ENCODE results near the gene CAPG.
"Not testable (repeated sequence)": the region's sequence is repeated elsewhere in the genome, so short reads cannot be mapped to it uniquely, and the experiment has no call there.

Gene CAPG

GRCh38 chr2:85446296-85447221, 36.4 kb upstream of the CAPG start:
- H3K27ac ChIP-seq (ENCODE audit: low read length), result no peak overlapping the region

GRCh38 chr2:85445316-85446295, 35.4 kb upstream of the CAPG start:
- no peaks in the 10 kb centered on the region for H3K9me3 ChIP-seq (ENCODE audit: insufficient read depth, low read depth, low read length)
- H3K36me3 ChIP-seq (ENCODE audit: insufficient read depth, low read depth, low read length), result no peaks in the 10 kb centered on the region
- H3K27ac ChIP-seq (ENCODE audit: low read length), result no peak overlapping the region
- no peak overlapping the region for H3K4me3 ChIP-seq (ENCODE audit: low read length)
- H3K4me1 ChIP-seq (ENCODE audit: insufficient read depth, low read length), result no peaks in the 10 kb centered on the region
- no peaks in the 10 kb centered on the region for H3K27me3 ChIP-seq (ENCODE audit: insufficient read depth, low read length)
- H3K9ac ChIP-seq (ENCODE audit: low read depth, low read length), result no peak overlapping the region

More at GRCh38 chr2:85446296-85447221, 36.4 kb upstream of the CAPG start:
- Histone ChIP-seq H3K27me3 (ENCODE audit: insufficient read depth, low read length) (no peaks in the 10 kb centered on the region), H3K9me3 (ENCODE audit: insufficient read depth, low read depth, low read length) (no peaks in the 10 kb centered on the region), H3K36me3 (ENCODE audit: insufficient read depth, low read depth, low read length) (no peaks in the 10 kb centered on the region), H3K4me1 (ENCODE audit: insufficient read depth, low read length) (no peaks in the 10 kb centered on the region), H3K4me3 (ENCODE audit: low read length) (no peak overlapping the region), H3K9ac (ENCODE audit: low read depth, low read length) (no peak overlapping the region)

- no peaks in the 10 kb centered on the region for H3K9me3 ChIP-seq (ENCODE audit: insufficient read depth, low read depth, low read length)
- H3K9ac ChIP-seq (ENCODE audit: low read depth, low read length), result no peak overlapping the region
- no peak overlapping the region for H3K27ac ChIP-seq (ENCODE audit: low read length)
- H3K4me3 ChIP-seq (ENCODE audit: low read length), result no peak overlapping the region
- no peaks in the 10 kb centered on the region for H3K4me1 ChIP-seq (ENCODE audit: insufficient read depth, low read length)
- no peaks in the 10 kb centered on the region for H3K27me3 ChIP-seq (ENCODE audit: insufficient read depth, low read length)
- no peaks in the 10 kb centered on the region for H3K36me3 ChIP-seq (ENCODE audit: insufficient read depth, low read depth, low read length)
These were observed 34.5 kb upstream of the CAPG start for GRCh38 chr2:85444629-85445172.

- Histone ChIP-seq H3K27me3 (ENCODE audit: insufficient read depth, low read length) (peaks cover 9% of the 10 kb centered on the region; the same call in 1 of the 2 replicates), H3K4me1 (ENCODE audit: insufficient read depth, low read length) (0 out of 2 replicates have a peak, but pooled peaks cover 3% of the 10 kb centered on the region), H3K9ac (ENCODE audit: low read depth, low read length) (no peak overlapping the region), H3K27ac (ENCODE audit: low read length) (no peak overlapping the region), H3K4me3 (ENCODE audit: low read length) (no peak overlapping the region), H3K9me3 (ENCODE audit: insufficient read depth, low read depth, low read length) (no peaks in the 10 kb centered on the region), H3K36me3 (ENCODE audit: insufficient read depth, low read depth, low read length) (no peaks in the 10 kb centered on the region)
These were observed 31.7 kb upstream of the CAPG start for GRCh38 chr2:85441864-85442263.

- Histone ChIP-seq H3K9ac (ENCODE audit: low read depth, low read length) (no peak overlapping the region), H3K27ac (ENCODE audit: low read length) (no peak overlapping the region), H3K4me3 (ENCODE audit: low read length) (no peak overlapping the region), H3K9me3 (ENCODE audit: insufficient read depth, low read depth, low read length) (no peaks in the 10 kb centered on the region), H3K27me3 (ENCODE audit: insufficient read depth, low read length) (peaks cover 14% of the 10 kb centered on the region; the same call in 1 of the 2 replicates), H3K36me3 (ENCODE audit: insufficient read depth, low read depth, low read length) (no peaks in the 10 kb centered on the region), H3K4me1 (ENCODE audit: insufficient read depth, low read length) (peaks cover 7% of the 10 kb centered on the region; the same call in 1 of the 2 replicates)
These were observed 30.6 kb upstream of the CAPG start for GRCh38 chr2:85440729-85441128.

GRCh38 chr2:85439986-85440385, 29.8 kb upstream of the CAPG start:
- no peaks in the 10 kb centered on the region for H3K36me3 ChIP-seq (ENCODE audit: insufficient read depth, low read depth, low read length)
- H3K9ac ChIP-seq (ENCODE audit: low read depth, low read length), result no peak overlapping the region
- peaks cover 14% of the 10 kb centered on the region; the same call in 1 of the 2 replicates for H3K27me3 ChIP-seq (ENCODE audit: insufficient read depth, low read length)
- H3K4me1 ChIP-seq (ENCODE audit: insufficient read depth, low read length), result peaks cover 7% of the 10 kb centered on the region; the same call in 1 of the 2 replicates
- H3K27ac ChIP-seq (ENCODE audit: low read length), result no peak overlapping the region
- no peak overlapping the region for H3K4me3 ChIP-seq (ENCODE audit: low read length)
- no peaks in the 10 kb centered on the region for H3K9me3 ChIP-seq (ENCODE audit: insufficient read depth, low read depth, low read length)

- not testable (repeated sequence) for H3K4me3 ChIP-seq (ENCODE audit: low read length); H3K9ac ChIP-seq (ENCODE audit: low read depth, low read length); H3K27ac ChIP-seq (ENCODE audit: low read length); H3K9me3 ChIP-seq (ENCODE audit: insufficient read depth, low read depth, low read length); H3K4me1 ChIP-seq (ENCODE audit: insufficient read depth, low read length); H3K36me3 ChIP-seq (ENCODE audit: insufficient read depth, low read depth, low read length)
- peaks cover 14% of the 10 kb centered on the region; the same call in 1 of the 2 replicates for H3K27me3 ChIP-seq (ENCODE audit: insufficient read depth, low read length)
These were observed 29.4 kb upstream of the CAPG start for GRCh38 chr2:85439569-85439968.

- Histone ChIP-seq H3K9ac (ENCODE audit: low read depth, low read length) (no peak overlapping the region), H3K36me3 (ENCODE audit: insufficient read depth, low read depth, low read length) (no peaks in the 10 kb centered on the region), H3K27me3 (ENCODE audit: insufficient read depth, low read length) (peaks cover 14% of the 10 kb centered on the region; the same call in 1 of the 2 replicates), H3K9me3 (ENCODE audit: insufficient read depth, low read depth, low read length) (no peaks in the 10 kb centered on the region), H3K27ac (ENCODE audit: low read length) (no peak overlapping the region), H3K4me3 (ENCODE audit: low read length) (no peak overlapping the region), H3K4me1 (ENCODE audit: insufficient read depth, low read length) (peaks cover 7% of the 10 kb centered on the region; the same call in 1 of the 2 replicates)
These were observed 28.9 kb upstream of the CAPG start for GRCh38 chr2:85439025-85439472.

- Histone ChIP-seq H3K27ac (ENCODE audit: low read length) (no peak overlapping the region), H3K27me3 (ENCODE audit: insufficient read depth, low read length) (peaks cover 14% of the 10 kb centered on the region; the same call in 1 of the 2 replicates), H3K9ac (ENCODE audit: low read depth, low read length) (peak overlapping the region; percentile 63), H3K4me3 (ENCODE audit: low read length) (peak overlapping the region; percentile 71), H3K36me3 (ENCODE audit: insufficient read depth, low read depth, low read length) (no peaks in the 10 kb centered on the region), H3K4me1 (ENCODE audit: insufficient read depth, low read length) (peaks cover 7% of the 10 kb centered on the region; the same call in 1 of the 2 replicates), H3K9me3 (ENCODE audit: insufficient read depth, low read depth, low read length) (no peaks in the 10 kb centered on the region)
These were observed 28.2 kb upstream of the CAPG start for GRCh38 chr2:85438201-85439024.

GRCh38 chr2:85437488-85438200, 27.5 kb upstream of the CAPG start:
- Histone ChIP-seq H3K9ac (ENCODE audit: low read depth, low read length) (peak overlapping the region; percentile 63), H3K27ac (ENCODE audit: low read length) (no peak overlapping the region), H3K36me3 (ENCODE audit: insufficient read depth, low read depth, low read length) (no peaks in the 10 kb centered on the region), H3K9me3 (ENCODE audit: insufficient read depth, low read depth, low read length) (no peaks in the 10 kb centered on the region), H3K27me3 (ENCODE audit: insufficient read depth, low read length) (peaks cover 14% of the 10 kb centered on the region; the same call in 1 of the 2 replicates), H3K4me3 (ENCODE audit: low read length) (peak overlapping the region; percentile 71), H3K4me1 (ENCODE audit: insufficient read depth, low read length) (peaks cover 11% of the 10 kb centered on the region; the same call in 1 of the 2 replicates)

Measured in iPS-20b (cell line).